Measurements from ENCODE around the gene ISCA1. TPM values are rescaled to one million over a fixed set of nuclear protein-coding genes. Genes with fewer than 3 reads are reported as not detected.

The ISCA1 gene
- polyA plus RNA-seq, 2 of the 4 experiments (the other 2 are of a cell fraction): 42.4 to 58.2 TPM

GRCh38 chr9:86288499-86289198 lies 6.3 kb upstream of the ISCA1 start:
- TF ChIP-seq ZSCAN20 (CRISPR knock-in tag; IDR thresholded peaks at IDR 0.05) (no peak), SMC3 (IDR thresholded peaks at IDR 0.05) (no peak), ZC3H11A (IDR thresholded peaks at IDR 0.05) (no peak)
- no peak for DNase-seq (ENCODE audit: low read depth in 1 of 2, low spot score in 1 of 2)
- no peak for ATAC-seq
- peaks cover 9% of the 10 kb centered on the region; the same call in 1 of the 3 replicates for H3K4me1 ChIP-seq
- H3K4me2 ChIP-seq: no peak overlapping the region
- no peaks in the 10 kb centered on the region for H3K9me3 ChIP-seq
- ChIA-PET POLR2A (no interaction called here), CTCF (no interaction called here)
- H3K4me3 ChIP-seq: no peak overlapping the region
- WGBS (ENCODE audit: missing lambda C conversion rate): 86% methylated on average over 6 of the region's 6 CpGs
- no peak overlapping the region for H3K27ac ChIP-seq
- peak; percentile 23 for FAIRE-seq

GRCh38 chr9:86287013-86287412 lies 4.7 kb upstream of the ISCA1 start:
- H3K4me3 ChIP-seq: no peak overlapping the region
- peak in 1 of 2 experiments; percentile 17; a peak in 1 of 6 replicates for ATAC-seq
- ChIA-PET CTCF (interaction anchor here (0.6 to 1.3 kb wide), 5 partner anchors 24 to 128 kb away, joined by 3 to 6 read pairs (median 3); no protein-coding TSS in a partner anchor), POLR2A (no interaction called here)
- no peak overlapping the region for H3K4me2 ChIP-seq
- H3K4me1 ChIP-seq: peaks cover 13% of the 10 kb centered on the region; the same call in 2 of the 3 replicates
- H3K27ac ChIP-seq: peak overlapping the region in 1 of 2 experiments; percentile 7; a peak in 1 of 6 replicates
- no peak for FAIRE-seq
- TF ChIP-seq USF2 (IDR thresholded peaks at IDR 0.05) (no peak), ZNF302 (CRISPR knock-in tag; IDR thresholded peaks at IDR 0.05) (no peak), CTCF (IDR thresholded peaks at IDR 0.05) (peak; percentile 49; the same call in 2 of the 3 replicates), PHF8 (IDR thresholded peaks at IDR 0.05; ENCODE audit: borderline replicate concordance, low read depth) (no peak), PBX3 (IDR thresholded peaks at IDR 0.05) (no peak), HOXA7 (CRISPR knock-in tag; IDR thresholded peaks at IDR 0.05) (peak; percentile 39; the same call in 1 of the 2 replicates), CBX2 (IDR thresholded peaks at IDR 0.05; ENCODE audit: borderline replicate concordance, low read depth) (no peak), RNF2 (IDR thresholded peaks at IDR 0.05; ENCODE audit: borderline replicate concordance, low read depth) (no peak), SMC3 (IDR thresholded peaks at IDR 0.05) (peak; percentile 37; the same call in 2 of the 3 replicates), HMGXB4 (CRISPR knock-in tag; IDR thresholded peaks at IDR 0.05; ENCODE audit: borderline replicate concordance) (no peak), HDAC2 (IDR thresholded peaks at IDR 0.05) (no peak), CEBPB (IDR thresholded peaks at IDR 0.05) (peak; percentile 81 to 92), RAD21 (conservative IDR thresholded peaks at IDR 0.05 in 1 of 2, IDR thresholded peaks at IDR 0.05 in 1 of 2) (peak; percentile 48 to 58; a peak in 4 of 5 replicates), ZFP36 (IDR thresholded peaks at IDR 0.05; ENCODE audit: borderline replicate concordance, partially characterized antibody) (no peak)
- WGBS (ENCODE audit: missing lambda C conversion rate): 37% methylated on average over 7 of the region's 7 CpGs
- peak; percentile 13 to 60 for DNase-seq (ENCODE audit: low read depth in 1 of 2, low spot score in 1 of 2)
- no peaks in the 10 kb centered on the region for H3K9me3 ChIP-seq
